CD4-positive, alpha-beta T cell (primary cell): Measurements from ENCODE around the gene CPNE4. TPM values are rescaled to one million over a fixed set of nuclear protein-coding genes. Genes with fewer than 3 reads are reported as not detected.

Experiments used
- ATAC-seq: fragments of 200-7000 bp; cut with Tn5 transposase; one replicate; pipeline ENCODE4 v1.10.0; 2022; ENCODE audit warnings: mild to moderate bottlenecking; ENCODE audit not compliant: poor library complexity
- CTCF ChIA-PET: fragments of 350-600 bp; sonication (Branson Sonifier 250); formaldehyde crosslinking; loops from one replicate; lab custom pipeline; 2021; ENCODE audit warnings: antibody characterized with exemption, inconsistent platforms; lab: Charles Lee
- POLR2A ChIA-PET: fragments of 350-600 bp; sonication (Branson Sonifier 250); formaldehyde crosslinking; loops from one replicate; lab custom pipeline; 2021; ENCODE audit warnings: antibody characterized with exemption, inconsistent platforms; lab: Charles Lee
- DNase-seq, 14 experiments: peaks; one replicate each; pipeline ENCODE4 v3.0.0-alpha.2; 2013 to 2020; ENCODE audit warnings: mixed read lengths in 2 of 14
- H3K27ac ChIP-seq, 2 donors: one replicate each; pipeline versions ENCODE4 v1.5.1 to v1.7.0; 2013; ENCODE audit warnings: low read length in 2 of 2, low read depth in 1 of 2, mild to moderate bottlenecking in 1 of 2
- H3K27me3 ChIP-seq, 2 experiments: 1 replicate in 1 of 2; 2 replicates in 1 of 2; pipeline versions ENCODE4 v1.6.1 to v1.7.0; 2013; ENCODE audit warnings: low read length in 2 of 2, control low read depth in 1 of 2, mild to moderate bottlenecking in 1 of 2, moderate library complexity in 1 of 2; ENCODE audit not compliant: insufficient read depth in 2 of 2, control insufficient read depth in 1 of 2
- H3K36me3 ChIP-seq: one replicate; pipeline ENCODE4 v1.6.1; 2013; ENCODE audit warnings: low read length, control low read depth; ENCODE audit not compliant: insufficient read depth
- H3K4me1 ChIP-seq: one replicate; pipeline ENCODE4 v1.6.1; 2013; ENCODE audit warnings: low read length, control low read depth; ENCODE audit not compliant: insufficient read depth
- H3K4me3 ChIP-seq: one replicate; pipeline ENCODE4 v1.5.1; 2013; ENCODE audit warnings: mild to moderate bottlenecking, low read length, moderate library complexity
- H3K9me3 ChIP-seq, 2 experiments: 1 replicate in 1 of 2; 2 replicates in 1 of 2; pipeline versions ENCODE4 v1.6.1 to v1.7.0; 2013; ENCODE audit warnings: low read length in 2 of 2, mild to moderate bottlenecking in 2 of 2, control low read depth in 1 of 2, moderate library complexity in 1 of 2; ENCODE audit not compliant: control insufficient read depth in 1 of 2, insufficient read depth in 1 of 2
- H3K27ac Mint-ChIP-seq: one replicate; pipeline ENCODE4 v1.8.0; 2020; ENCODE audit warnings: mixed read lengths
- H3K27me3 Mint-ChIP-seq: one replicate; pipeline ENCODE4 v1.8.0; 2021; ENCODE audit warnings: mixed read lengths
- H3K36me3 Mint-ChIP-seq: one replicate; pipeline ENCODE4 v1.8.0; 2021; ENCODE audit warnings: low read depth, mixed read lengths
- H3K4me1 Mint-ChIP-seq: one replicate; pipeline ENCODE4 v1.8.0; 2021; ENCODE audit warnings: low read depth, mixed read lengths
- H3K4me3 Mint-ChIP-seq: one replicate; pipeline ENCODE4 v1.8.0; 2020; ENCODE audit warnings: mild to moderate bottlenecking, mixed read lengths
- H3K9me3 Mint-ChIP-seq: one replicate; pipeline ENCODE4 v1.8.0; 2020; ENCODE audit warnings: mixed read lengths
- intact Hi-C, 2 experiments: fragments of 100-400 bp; cut with DNase I in 1 of 2; cut with micrococcal nuclease in 1 of 2; formaldehyde crosslinking; loops; one replicate each; pipeline versions ENCODE4 v1.15.1 to v1.9.0; 2023 to 2025; cut with DNase I, micrococcal nuclease
- total RNA-seq, 174 experiments: library from RNA in 2 of 174; stranded (reverse) in 2 of 174; gene quantifications; one replicate each; pipeline ENCODE4 v1.2.3 and lab custom pipeline; 2021 to 2026
- TF ChIP-seq, protein P1 (sequence below): fragments of 200-600 bp; IDR thresholded peaks from one replicate; pipeline ENCODE4 v1.8.0; 2022; ENCODE audit warnings: antibody characterized with exemption, mild to moderate bottlenecking

Gene CPNE4
- total RNA-seq, 2 experiments from 2014 or later, result not detected

DNA sequence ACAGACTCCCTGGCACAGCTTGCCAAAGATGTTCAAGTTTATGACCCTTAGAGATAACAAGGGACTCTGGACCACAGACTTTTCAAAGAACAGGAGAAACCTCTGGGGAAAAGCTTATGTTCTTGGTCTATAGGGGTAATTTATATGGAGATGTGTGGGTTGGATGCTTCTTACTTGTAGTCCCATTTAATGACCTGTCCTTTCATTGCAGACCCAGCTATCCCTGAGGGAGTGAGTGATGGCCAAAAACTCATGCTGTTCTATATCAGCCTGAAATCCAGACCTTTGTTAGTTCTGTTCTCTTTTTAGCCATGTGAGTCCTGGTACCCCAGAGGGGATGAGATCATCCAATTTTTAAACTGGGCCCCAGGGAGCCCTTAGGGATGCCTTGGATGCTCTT lies 488.4 kb downstream of the CPNE4 start:
- no peak for ATAC-seq

DNA sequence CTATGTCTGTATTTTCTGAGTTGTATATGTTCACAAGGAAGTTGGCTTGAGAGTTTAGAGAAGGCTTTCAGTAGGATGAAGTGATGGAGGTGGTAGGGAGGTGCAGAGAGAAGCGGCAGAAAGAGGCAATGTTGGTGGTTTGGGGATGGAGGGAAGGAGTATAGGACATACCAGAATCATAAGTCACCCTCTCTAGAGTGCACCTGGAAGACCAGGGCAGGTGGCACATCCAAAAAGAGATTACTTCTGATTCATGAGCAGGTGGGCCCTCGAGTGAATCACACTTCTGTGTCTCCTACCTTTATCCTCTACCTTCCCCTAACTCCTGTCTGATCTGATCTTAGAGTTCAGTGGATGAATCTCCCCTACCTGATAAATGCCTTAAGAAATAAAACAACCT lies 490.3 kb downstream of the CPNE4 start:
- no peaks in the 10 kb centered on the region for H3K4me1 Mint-ChIP-seq

More for the DNA sequence above, 488.4 kb downstream of the CPNE4 start:
- Mint-ChIP-seq H3K4me3 (no peak overlapping the region), H3K27ac (no peak overlapping the region), H3K27me3 (peaks cover 32% of the 10 kb centered on the region), H3K36me3 (no peaks in the 10 kb centered on the region), H3K9me3 (no peaks in the 10 kb centered on the region), H3K4me1 (no peaks in the 10 kb centered on the region)
- Histone ChIP-seq H3K9me3 (no peaks in the 10 kb centered on the region), H3K4me1 (no peaks in the 10 kb centered on the region), H3K27ac (no peak overlapping the region), H3K36me3 (no peaks in the 10 kb centered on the region), H3K4me3 (no peak overlapping the region), H3K27me3 (peaks cover 4 to 12% of the 10 kb centered on the region in 2 experiments)
- DNase-seq, result no peak
- TF ChIP-seq, protein P1, sequence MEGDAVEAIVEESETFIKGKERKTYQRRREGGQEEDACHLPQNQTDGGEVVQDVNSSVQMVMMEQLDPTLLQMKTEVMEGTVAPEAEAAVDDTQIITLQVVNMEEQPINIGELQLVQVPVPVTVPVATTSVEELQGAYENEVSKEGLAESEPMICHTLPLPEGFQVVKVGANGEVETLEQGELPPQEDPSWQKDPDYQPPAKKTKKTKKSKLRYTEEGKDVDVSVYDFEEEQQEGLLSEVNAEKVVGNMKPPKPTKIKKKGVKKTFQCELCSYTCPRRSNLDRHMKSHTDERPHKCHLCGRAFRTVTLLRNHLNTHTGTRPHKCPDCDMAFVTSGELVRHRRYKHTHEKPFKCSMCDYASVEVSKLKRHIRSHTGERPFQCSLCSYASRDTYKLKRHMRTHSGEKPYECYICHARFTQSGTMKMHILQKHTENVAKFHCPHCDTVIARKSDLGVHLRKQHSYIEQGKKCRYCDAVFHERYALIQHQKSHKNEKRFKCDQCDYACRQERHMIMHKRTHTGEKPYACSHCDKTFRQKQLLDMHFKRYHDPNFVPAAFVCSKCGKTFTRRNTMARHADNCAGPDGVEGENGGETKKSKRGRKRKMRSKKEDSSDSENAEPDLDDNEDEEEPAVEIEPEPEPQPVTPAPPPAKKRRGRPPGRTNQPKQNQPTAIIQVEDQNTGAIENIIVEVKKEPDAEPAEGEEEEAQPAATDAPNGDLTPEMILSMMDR, result no peak
- intact Hi-C loops, result no loop called here
- CTCF ChIA-PET, result no interaction called here
- POLR2A ChIA-PET, result no interaction called here

DNA sequence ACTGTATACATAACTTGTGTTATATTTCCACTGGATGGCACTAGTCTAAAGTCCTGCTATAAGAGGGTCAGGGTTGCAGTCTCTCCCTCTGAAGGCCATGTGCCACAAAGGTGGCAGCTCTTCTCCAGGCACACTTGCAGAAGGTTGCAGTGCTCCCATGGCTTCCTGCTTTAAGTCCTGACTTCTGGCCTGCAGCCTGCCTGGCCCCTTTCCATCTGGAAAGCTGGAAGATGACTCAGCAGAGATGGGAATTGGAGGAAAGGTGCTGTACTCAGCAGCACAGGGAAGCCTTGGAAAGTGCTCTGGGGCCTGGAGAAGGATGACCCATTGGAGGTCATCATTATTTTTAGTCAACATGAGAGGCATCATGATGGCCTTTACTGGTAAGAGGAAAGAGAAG lies 491.1 kb downstream of the CPNE4 start:
- TF ChIP-seq, protein P1, result no peak
- Mint-ChIP-seq H3K4me3 (no peak overlapping the region), H3K36me3 (no peaks in the 10 kb centered on the region), H3K27ac (no peak overlapping the region), H3K9me3 (no peaks in the 10 kb centered on the region), H3K4me1 (no peaks in the 10 kb centered on the region), H3K27me3 (peaks cover 57% of the 10 kb centered on the region)
- intact Hi-C loops, result no loop called here
- ChIA-PET POLR2A (no interaction called here), CTCF (no interaction called here)
- Histone ChIP-seq H3K36me3 (no peaks in the 10 kb centered on the region), H3K4me3 (no peak overlapping the region), H3K9me3 (no peaks in the 10 kb centered on the region), H3K4me1 (no peaks in the 10 kb centered on the region), H3K27me3 (peaks cover 0 to 12% of the 10 kb centered on the region in 2 experiments), H3K27ac (no peak overlapping the region)
- DNase-seq, result no peak
- ATAC-seq, result no peak

More for the DNA sequence above, 490.3 kb downstream of the CPNE4 start:
- Mint-ChIP-seq H3K27me3 (peaks cover 48% of the 10 kb centered on the region), H3K9me3 (no peaks in the 10 kb centered on the region), H3K27ac (no peak overlapping the region), H3K4me3 (no peak overlapping the region), H3K36me3 (no peaks in the 10 kb centered on the region)
- H3K36me3 ChIP-seq, result no peaks in the 10 kb centered on the region
- no peak for ATAC-seq
- H3K4me3 ChIP-seq, result no peak overlapping the region
- TF ChIP-seq, protein P1, result no peak
- no peak for DNase-seq
- no peaks in the 10 kb centered on the region for H3K4me1 ChIP-seq
- H3K27me3 ChIP-seq, result peaks cover 1 to 12% of the 10 kb centered on the region in 2 experiments
- POLR2A ChIA-PET, result no interaction called here
- H3K9me3 ChIP-seq, result no peaks in the 10 kb centered on the region
- intact Hi-C loops, result no loop called here
- CTCF ChIA-PET, result no interaction called here
- H3K27ac ChIP-seq, result no peak overlapping the region
